Suppressor macrophage treated with lipopolysaccharide for 1 hour (primary cell): ENCODE data around the gene PTPRN2.

Experiments
- DNase-seq, 3 donors: peaks; one replicate each; pipeline ENCODE4 v3.0.0-alpha.2; 2020 to 2022

Gene PTPRN2

GRCh38 chr7:158576050-158576762 is 11.4 kb downstream of the PTPRN2 start:
- DNase-seq, result peak in 2 of 3 donors; percentile 7 to 30

- DNase-seq, result no peak
Observed at GRCh38 chr7:158574308-158575036, 13.2 kb downstream of the PTPRN2 start.

GRCh38 chr7:158573310-158573709 is 14.3 kb downstream of the PTPRN2 start:
- DNase-seq, result peak in 2 of 3 donors; percentile 6 to 17

- DNase-seq, result peak in 1 of 3 donors; percentile 7
Observed at GRCh38 chr7:158572000-158572828, 15.4 kb downstream of the PTPRN2 start.

- DNase-seq, result no peak
Observed at GRCh38 chr7:158570449-158571170, 17.0 kb downstream of the PTPRN2 start.

GRCh38 chr7:158569858-158570323 is 17.7 kb downstream of the PTPRN2 start:
- peak in 1 of 3 donors; percentile 44 for DNase-seq

GRCh38 chr7:158568974-158569857 is 18.4 kb downstream of the PTPRN2 start:
- no peak for DNase-seq

- no peak for DNase-seq
Observed at GRCh38 chr7:158567153-158567603, 20.4 kb downstream of the PTPRN2 start.

GRCh38 chr7:158564663-158565035 is 23.0 kb downstream of the PTPRN2 start:
- no peak for DNase-seq

- no peak for DNase-seq
Observed at GRCh38 chr7:158563911-158564662, 23.5 kb downstream of the PTPRN2 start.

GRCh38 chr7:158563051-158563450 is 24.6 kb downstream of the PTPRN2 start:
- DNase-seq, result no peak

GRCh38 chr7:158562517-158562916 is 25.1 kb downstream of the PTPRN2 start:
- DNase-seq, result no peak

GRCh38 chr7:158561659-158562058 is 26.0 kb downstream of the PTPRN2 start:
- no peak for DNase-seq

- DNase-seq, result no peak
Observed at GRCh38 chr7:158560386-158560785, 27.2 kb downstream of the PTPRN2 start.

GRCh38 chr7:158559356-158559755 is 28.3 kb downstream of the PTPRN2 start:
- no peak for DNase-seq

GRCh38 chr7:158558816-158559215 is 28.8 kb downstream of the PTPRN2 start:
- DNase-seq, result no peak

- no peak for DNase-seq
Observed at GRCh38 chr7:158557441-158557755, 30.2 kb downstream of the PTPRN2 start.

GRCh38 chr7:158556721-158557440 is 30.7 kb downstream of the PTPRN2 start:
- no peak for DNase-seq

GRCh38 chr7:158555034-158555520 is 32.5 kb downstream of the PTPRN2 start:
- DNase-seq, result no peak

GRCh38 chr7:158550886-158551452 is 36.7 kb downstream of the PTPRN2 start:
- DNase-seq, result peak in 1 of 3 donors; percentile 6
